ENCODE measurements around the gene SPATA45. TPM values are rescaled to one million over a fixed set of nuclear protein-coding genes. Genes with fewer than 3 reads are reported as not detected.

SPATA45 gene
- total RNA-seq, 2 donors from 2014 or later: not detected

- H3K4me3 ChIP-seq: no peak overlapping the region
- DNase-seq (ENCODE audit: low spot score) (no peak), ATAC-seq (ENCODE audit: insufficient number of reproducible peaks, low FRiP score, low read depth) (no peak)
- H3K27me3 ChIP-seq (replicated peaks; ENCODE audit: insufficient read depth): no peaks in the 10 kb centered on the region
- peaks cover 13% of the 10 kb centered on the region for H3K9me3 ChIP-seq
- H3K36me3 ChIP-seq: no peaks in the 10 kb centered on the region
- H3K4me1 ChIP-seq (ENCODE audit: control insufficient read depth in 1 of 2, low read depth in 2 of 2): no peaks in the 10 kb centered on the region
- no peak overlapping the region for H3K27ac ChIP-seq
- no peak for TF ChIP-seq CTCF (IDR thresholded peaks at IDR 0.05)
These were observed 20.2 kb downstream of the SPATA45 start for GRCh38 chr1:212827171-212827776.

- Histone ChIP-seq H3K27me3 (replicated peaks; ENCODE audit: insufficient read depth) (no peaks in the 10 kb centered on the region), H3K27ac (no peak overlapping the region), H3K4me3 (no peak overlapping the region), H3K4me1 (ENCODE audit: control insufficient read depth in 1 of 2, low read depth in 2 of 2) (no peaks in the 10 kb centered on the region), H3K36me3 (no peaks in the 10 kb centered on the region), H3K9me3 (peaks cover 13% of the 10 kb centered on the region)
- no peak for DNase-seq (ENCODE audit: low spot score)
- no peak for ATAC-seq (ENCODE audit: insufficient number of reproducible peaks, low FRiP score, low read depth)
- TF ChIP-seq CTCF (IDR thresholded peaks at IDR 0.05): no peak
These were observed 21.5 kb downstream of the SPATA45 start for GRCh38 chr1:212825798-212826452.

- no peaks in the 10 kb centered on the region for H3K36me3 ChIP-seq
- TF ChIP-seq CTCF (IDR thresholded peaks at IDR 0.05): no peak
These were observed 23.2 kb downstream of the SPATA45 start for GRCh38 chr1:212824201-212824600.

GRCh38 chr1:212822956-212823355, 24.5 kb downstream of the SPATA45 start:
- Histone ChIP-seq H3K36me3 (no peaks in the 10 kb centered on the region), H3K4me1 (ENCODE audit: control insufficient read depth in 1 of 2, low read depth in 2 of 2) (no peaks in the 10 kb centered on the region), H3K27ac (no peak overlapping the region), H3K27me3 (replicated peaks; ENCODE audit: insufficient read depth) (no peaks in the 10 kb centered on the region), H3K9me3 (peaks cover 13% of the 10 kb centered on the region), H3K4me3 (no peak overlapping the region)
- ATAC-seq (ENCODE audit: insufficient number of reproducible peaks, low FRiP score, low read depth) (no peak), DNase-seq (ENCODE audit: low spot score) (no peak)
- no peak for TF ChIP-seq CTCF (IDR thresholded peaks at IDR 0.05)

More at GRCh38 chr1:212824201-212824600, 23.2 kb downstream of the SPATA45 start:
- no peak overlapping the region for H3K4me3 ChIP-seq
- H3K4me1 ChIP-seq (ENCODE audit: control insufficient read depth in 1 of 2, low read depth in 2 of 2): no peaks in the 10 kb centered on the region
- no peak for ATAC-seq (ENCODE audit: insufficient number of reproducible peaks, low FRiP score, low read depth)
- no peak for DNase-seq (ENCODE audit: low spot score)
- H3K27ac ChIP-seq: no peak overlapping the region
- no peaks in the 10 kb centered on the region for H3K27me3 ChIP-seq (replicated peaks; ENCODE audit: insufficient read depth)
- H3K9me3 ChIP-seq: peaks cover 13% of the 10 kb centered on the region

GRCh38 chr1:212820969-212821368, 26.5 kb downstream of the SPATA45 start:
- no peak for TF ChIP-seq CTCF (IDR thresholded peaks at IDR 0.05)
- ATAC-seq (ENCODE audit: insufficient number of reproducible peaks, low FRiP score, low read depth): no peak
- H3K27ac ChIP-seq: no peak overlapping the region

More at GRCh38 chr1:212820969-212821368, 26.5 kb downstream of the SPATA45 start:
- Histone ChIP-seq H3K4me1 (ENCODE audit: control insufficient read depth in 1 of 2, low read depth in 2 of 2) (no peaks in the 10 kb centered on the region), H3K4me3 (no peak overlapping the region), H3K9me3 (peaks cover 11% of the 10 kb centered on the region), H3K36me3 (no peaks in the 10 kb centered on the region), H3K27me3 (replicated peaks; ENCODE audit: insufficient read depth) (no peaks in the 10 kb centered on the region)
- no peak for DNase-seq (ENCODE audit: low spot score)

All from thoracic aorta (tissue), 2 donors.